Myocyte (in vitro differentiated cells): ENCODE results near the gene PRMT9. TPM values are rescaled to one million over a fixed set of nuclear protein-coding genes. Genes with fewer than 3 reads are reported as not detected.
A peak's percentile ranks its signal among the peaks of the same experiment; 100 is the strongest.

Source experiments
- DNase-seq: peaks from one replicate; pipeline ENCODE4 v3.0.0-alpha.2; 2012; ENCODE audit warnings: low read depth
- polyA plus RNA-seq: library from polyadenylated mRNA; unstranded; fragments of >200 nt; gene quantifications from one replicate; pipeline ENCODE4 v1.2.1, GENCODE V29; 2012; ENCODE audit warnings: missing spikeins
- total RNA-seq: library from RNA; depleted of rRNA; stranded (reverse); fragments of >200 nt; gene quantifications from 2 replicates; pipeline ENCODE4 v1.2.3, GENCODE V29; 2014

PRMT9 gene
- total RNA-seq: 8.7 and 8.9 TPM in 2 replicates
- polyA plus RNA-seq: 4.0 TPM

- DNase-seq: peak; percentile 91
Measured at GRCh38 chr4:147683717-147684700, at the start of gene PRMT9. Gene PRMT9, minus strand, starts transcription at chr4:147684163. Its CDS starts 176 bp downstream, at chr4:147683987.

DNA sequence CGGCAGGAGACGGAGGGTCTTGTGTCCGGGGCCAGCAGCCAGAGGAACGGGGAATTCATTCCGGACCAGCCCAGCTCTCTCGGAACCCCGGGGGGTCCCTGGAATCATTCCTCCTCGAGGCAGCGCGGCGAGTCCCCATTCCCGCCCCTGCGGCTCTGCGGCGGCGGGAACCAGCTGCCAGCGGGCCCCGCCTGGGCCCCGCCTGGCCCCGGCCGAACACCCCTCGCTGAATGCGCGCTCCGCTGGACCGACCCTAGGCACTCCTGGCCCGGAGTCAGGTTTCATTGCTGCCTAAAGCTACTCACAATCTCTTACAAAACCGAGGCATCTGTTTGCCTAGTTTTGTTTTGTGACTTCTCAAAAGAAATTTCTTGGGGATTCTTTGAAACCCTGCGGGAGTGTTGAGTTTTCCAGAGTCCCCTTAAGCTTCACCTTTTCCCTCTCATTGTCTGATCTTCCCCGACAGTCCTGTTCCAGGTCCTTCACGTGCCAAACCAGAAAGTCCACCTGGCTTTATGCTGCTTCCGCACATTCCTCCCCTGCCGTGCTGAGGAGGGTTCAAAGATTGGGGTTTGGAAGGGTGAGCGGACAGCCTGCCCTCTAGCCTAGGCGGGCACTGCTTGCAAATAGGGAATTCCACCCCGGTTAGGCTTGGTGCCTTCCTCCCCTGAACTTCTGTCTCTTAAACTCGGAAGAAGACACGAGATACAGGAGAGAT, 48.7 kb upstream of the PRMT9 start:
- DNase-seq: peak; percentile 70

- peak; percentile 88 for DNase-seq
Measured at GRCh38 chr4:147731580-147732517, 47.9 kb upstream of the PRMT9 start, which contains the start of gene ARHGAP10. Gene ARHGAP10, plus strand, starts transcription at chr4:147732088. Its CDS starts 214 bp downstream, at chr4:147732302.

DNA sequence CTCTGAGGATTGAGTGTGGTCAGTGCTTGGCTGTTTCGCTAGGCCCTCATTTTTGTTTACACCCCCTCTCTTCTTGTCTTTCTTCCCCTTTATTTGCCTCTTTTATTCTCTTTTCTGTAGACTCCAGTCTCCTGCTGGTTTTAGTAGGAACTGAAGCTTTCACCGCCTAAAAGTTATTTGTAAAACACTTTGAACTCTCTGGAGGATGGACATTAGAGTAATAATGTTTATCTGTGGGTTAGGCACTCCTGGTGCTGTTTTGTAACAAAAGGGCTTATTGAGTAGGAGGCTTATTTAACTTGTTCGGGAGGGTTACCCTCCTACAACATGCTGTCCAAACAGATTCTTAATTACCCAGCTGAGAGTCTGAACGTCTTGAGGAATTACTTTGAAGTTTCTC, 46.4 kb upstream of the PRMT9 start:
- no peak for DNase-seq

GRCh38 chr4:147727476-147728028, 43.6 kb upstream of the PRMT9 start:
- no peak for DNase-seq

GRCh38 chr4:147725673-147726072, 41.7 kb upstream of the PRMT9 start:
- DNase-seq: no peak

DNA sequence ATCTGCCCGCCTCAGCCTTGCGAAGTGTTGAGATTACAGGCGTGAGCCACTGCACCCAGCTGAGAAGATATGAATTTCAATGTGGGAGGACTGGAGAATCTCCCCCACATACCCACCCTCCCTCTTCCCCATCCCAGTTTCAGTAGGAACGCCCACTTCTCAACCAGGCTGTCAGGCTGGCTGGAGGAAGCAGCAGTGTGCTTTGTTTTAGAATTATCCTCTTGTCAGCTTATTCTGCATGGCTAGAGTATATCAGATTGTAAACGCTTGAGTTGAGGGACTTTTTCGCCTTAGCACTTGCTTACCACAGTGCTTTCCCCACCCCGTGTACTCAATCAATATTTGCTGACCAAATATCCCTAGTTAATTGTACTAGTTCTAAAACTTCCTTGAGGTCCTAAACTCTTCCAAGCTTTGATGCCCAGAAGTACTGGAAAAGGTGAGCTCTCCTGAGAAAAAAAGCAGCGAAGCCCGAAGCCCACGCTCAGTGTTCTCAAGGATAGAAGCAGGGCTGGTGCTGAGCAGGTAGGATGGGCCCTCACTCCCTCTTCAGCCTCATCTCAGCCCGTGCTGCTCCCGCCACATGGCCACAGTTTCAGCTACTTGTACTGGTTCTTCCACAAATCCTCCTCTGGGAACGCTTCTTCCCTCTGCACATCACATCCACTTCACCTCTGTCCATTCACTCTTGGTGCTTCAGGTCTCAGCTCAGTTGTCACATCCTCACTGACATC, 40.7 kb upstream of the PRMT9 start:
- no peak for DNase-seq

- no peak for DNase-seq
Measured at GRCh38 chr4:147723326-147723725, 39.4 kb upstream of the PRMT9 start.

DNA sequence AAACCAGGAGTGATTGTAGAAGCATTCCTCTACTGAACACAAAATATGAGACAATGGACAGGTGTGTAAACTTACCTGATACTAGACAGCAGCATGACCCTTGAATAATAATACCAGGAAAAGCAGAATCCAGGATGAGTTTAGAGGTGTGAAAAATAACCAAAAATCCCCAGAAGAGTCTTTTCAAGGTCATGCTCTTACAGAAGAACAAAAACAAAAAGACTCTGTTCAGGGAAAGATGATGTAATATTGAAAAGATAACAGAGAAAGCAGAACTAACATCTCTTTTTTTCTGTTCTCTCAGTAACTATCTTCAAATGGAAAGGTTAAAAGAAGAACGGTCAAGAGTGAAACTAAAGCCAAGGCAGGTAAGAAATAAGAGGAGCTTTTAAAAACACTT, 33.9 kb upstream of the PRMT9 start:
- no peak for DNase-seq

DNA sequence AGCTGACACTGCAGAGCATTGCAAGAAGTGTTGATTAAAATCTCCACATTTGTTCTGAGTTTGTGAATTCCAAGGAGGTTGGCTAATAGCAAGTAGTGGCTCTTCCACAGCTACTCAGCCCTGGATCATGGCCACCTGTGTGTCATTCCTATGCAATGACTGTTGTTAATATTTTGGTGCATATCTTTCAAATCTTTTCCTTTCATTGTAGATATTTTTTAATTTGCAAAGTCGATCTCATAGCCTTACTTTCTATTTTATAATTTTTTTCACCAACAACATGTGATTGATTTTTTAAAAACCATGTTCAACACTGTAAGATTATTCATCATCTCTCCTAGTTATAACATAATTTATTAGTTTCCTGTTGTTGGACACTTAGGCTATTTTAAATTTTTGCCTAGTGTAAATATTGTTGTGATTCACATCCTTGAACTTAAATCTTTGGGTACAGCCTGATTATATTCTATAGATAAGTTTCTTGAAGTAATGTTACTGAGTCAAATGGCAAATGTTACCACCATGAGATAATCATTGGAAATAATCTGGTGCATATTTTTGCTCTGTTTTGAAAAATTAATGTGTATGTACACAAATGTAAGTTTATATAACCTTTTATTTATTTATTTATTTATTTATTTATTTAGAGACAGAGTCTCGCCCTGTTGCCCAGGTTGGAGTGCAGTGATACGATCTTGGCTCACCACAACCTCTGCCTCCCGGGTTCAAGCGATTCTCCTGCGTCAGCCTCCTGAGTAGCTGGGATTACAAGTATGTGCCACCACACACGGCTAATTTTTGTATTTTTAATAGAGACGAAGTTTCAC, 30.8 kb upstream of the PRMT9 start:
- peak; percentile 54 for DNase-seq

GRCh38 chr4:147709999-147710398, 26.0 kb upstream of the PRMT9 start:
- no peak for DNase-seq

GRCh38 chr4:147707892-147708672, 24.1 kb upstream of the PRMT9 start:
- peak; percentile 64 for DNase-seq

GRCh38 chr4:147704846-147705245, 20.9 kb upstream of the PRMT9 start:
- no peak for DNase-seq

DNA sequence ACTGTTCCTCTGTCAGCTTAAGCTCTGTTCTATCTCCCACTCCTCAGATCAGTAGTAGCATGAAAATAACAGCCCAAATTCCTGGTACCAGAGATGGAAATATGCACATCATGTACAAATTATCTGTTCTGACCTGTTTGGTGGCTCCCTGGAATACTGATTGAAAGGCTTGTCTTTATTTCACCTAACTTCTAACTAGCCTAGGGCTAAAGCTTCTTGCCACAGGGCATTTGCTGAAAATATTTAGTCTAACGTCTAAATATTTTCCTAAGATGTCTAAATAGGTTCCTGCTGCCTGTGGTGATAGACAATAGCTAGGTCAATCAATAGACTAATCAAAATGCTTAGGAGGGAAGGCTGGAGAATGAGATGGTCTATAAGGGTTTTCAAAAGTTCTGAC, 12.9 kb upstream of the PRMT9 start:
- DNase-seq: no peak

GRCh38 chr4:147693218-147693617, 9.3 kb upstream of the PRMT9 start:
- DNase-seq: no peak

- no peak for DNase-seq
Measured at GRCh38 chr4:147691820-147692219, 7.9 kb upstream of the PRMT9 start.

DNA sequence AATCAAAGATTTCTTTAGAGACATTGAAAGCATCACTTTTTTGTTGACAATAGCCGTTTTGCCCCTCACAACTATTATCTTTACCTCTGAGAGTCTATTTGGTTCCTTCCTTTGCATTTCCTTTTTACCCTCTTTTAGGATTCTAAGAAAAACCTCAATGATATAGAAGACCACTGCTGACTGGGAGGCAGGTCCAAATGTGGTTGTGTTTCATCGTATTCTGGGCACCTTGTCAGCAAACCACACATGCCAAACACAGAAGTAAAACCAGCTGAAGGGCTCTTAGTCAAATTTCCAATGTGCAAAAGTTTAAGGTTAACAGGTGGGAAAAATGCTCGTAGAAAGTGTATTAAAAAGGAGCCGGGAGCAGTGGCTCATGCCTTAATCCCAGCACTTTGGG, 5.1 kb upstream of the PRMT9 start:
- no peak for DNase-seq

- peak; percentile 30 for DNase-seq
Measured at GRCh38 chr4:147683188-147683591, 773 bp downstream of the PRMT9 start.
